Stimulated activated CD8-positive, alpha-beta memory T cell treated with anti-CD3 and anti-CD28 coated beads, Interleukin-12 subunit alpha, Interleukin-12 subunit beta, amount 100 ng/mL, for 4 hours (primary cell): Measurements from ENCODE around the gene TBC1D8B.
"Not testable (repeated sequence)": the region's sequence is repeated elsewhere in the genome, so short reads cannot be mapped to it uniquely, and the experiment has no call there.

Experiments used
- DNase-seq: peaks from one replicate; pipeline ENCODE4 v3.0.0-alpha.2; 2020; ENCODE audit warnings: low read depth

The TBC1D8B gene

GRCh38 chrX:106802388-106803275 lies at the start of gene TBC1D8B:
TSS of gene TBC1D8B (plus strand) at chrX:106802673. CDS start at chrX:106802854, 181 bp downstream.
- no peak for DNase-seq

GRCh38 chrX:106769288-106769687 lies 33.2 kb upstream of the TBC1D8B start:
- not testable (repeated sequence) for DNase-seq

- no peak for DNase-seq
Observed at GRCh38 chrX:106774981-106775380, 27.5 kb upstream of the TBC1D8B start.

GRCh38 chrX:106780264-106780663 lies 22.2 kb upstream of the TBC1D8B start:
- no peak for DNase-seq

GRCh38 chrX:106780664-106781377 lies 21.7 kb upstream of the TBC1D8B start:
- no peak for DNase-seq

- DNase-seq, result no peak
Observed at GRCh38 chrX:106783716-106784115, 18.8 kb upstream of the TBC1D8B start.

- DNase-seq, result no peak
Observed at GRCh38 chrX:106791495-106791894, 11.0 kb upstream of the TBC1D8B start.

- no peak for DNase-seq
Observed at GRCh38 chrX:106802063-106802387, 448 bp upstream of the TBC1D8B start.

GRCh38 chrX:106811131-106811910 lies 8.8 kb downstream of the TBC1D8B start:
- no peak for DNase-seq

GRCh38 chrX:106812930-106813329 lies 10.5 kb downstream of the TBC1D8B start:
- not testable (repeated sequence) for DNase-seq

GRCh38 chrX:106814093-106814492 lies 11.6 kb downstream of the TBC1D8B start:
- DNase-seq, result not testable (repeated sequence)

- no peak for DNase-seq
Observed at GRCh38 chrX:106862972-106863688, 60.7 kb downstream of the TBC1D8B start.

GRCh38 chrX:106863697-106864096 lies 61.2 kb downstream of the TBC1D8B start:
- DNase-seq, result no peak

GRCh38 chrX:106872796-106873195 lies 70.3 kb downstream of the TBC1D8B start:
- not testable (repeated sequence) for DNase-seq

GRCh38 chrX:106874075-106874474 lies 71.6 kb downstream of the TBC1D8B start:
- DNase-seq, result no peak

GRCh38 chrX:106875151-106875550 lies 72.7 kb downstream of the TBC1D8B start:
- no peak for DNase-seq

GRCh38 chrX:106889468-106889867 lies 87.0 kb downstream of the TBC1D8B start:
- no peak for DNase-seq

GRCh38 chrX:106891762-106892460 lies 89.4 kb downstream of the TBC1D8B start:
- no peak for DNase-seq

- DNase-seq, result no peak
Observed at GRCh38 chrX:106894392-106894909, 92.0 kb downstream of the TBC1D8B start.

GRCh38 chrX:106894978-106895452 lies 92.5 kb downstream of the TBC1D8B start:
- DNase-seq, result no peak

GRCh38 chrX:106897259-106897658 lies 94.8 kb downstream of the TBC1D8B start:
- no peak for DNase-seq
